ENCODE results near the gene SIRT6. TPM values are rescaled to one million over a fixed set of nuclear protein-coding genes. Genes with fewer than 3 reads are reported as not detected.
"Not testable (repeated sequence)": the region's sequence is repeated elsewhere in the genome, so short reads cannot be mapped to it uniquely, and the experiment has no call there.

SIRT6 gene
- total and polyA plus RNA-seq, 2 donors (not counting 3 experiments of a cell fraction or from before 2014, with no cell fraction given) = 26.9 to 36.6 TPM

GRCh38 chr19:4194353-4194752 is 12.0 kb upstream of the SIRT6 start:
- Histone ChIP-seq H3K4me3 (replicated peaks in 1 of 3; ENCODE audit: insufficient read depth in 1 of 3, low read depth in 1 of 3, low read length in 3 of 3) (no peak overlapping the region), H2AFZ (ENCODE audit: low read depth, low read length) (no peak overlapping the region), H3K36me3 (ENCODE audit: control insufficient read depth in 2 of 2, extremely low read depth in 1 of 2, insufficient read depth in 2 of 2, low read length in 2 of 2) (no peaks in the 10 kb centered on the region), H3K9me1 (replicated peaks; ENCODE audit: control insufficient read depth, extremely low read depth, insufficient read depth, low read length) (no peaks in the 10 kb centered on the region), H3K9me3 (replicated peaks; ENCODE audit: control insufficient read depth, insufficient read depth, low read length) (no peaks in the 10 kb centered on the region), H3K9ac (replicated peaks; ENCODE audit: extremely low read depth, insufficient read depth, low read length) (no peak overlapping the region), H3K4me1 (ENCODE audit: control insufficient read depth, extremely low read depth, insufficient read depth, low read length) (no peaks in the 10 kb centered on the region), H3K79me2 (ENCODE audit: control insufficient read depth, insufficient read depth, low read length) (no peaks in the 10 kb centered on the region), H4K20me1 (replicated peaks; ENCODE audit: control insufficient read depth, extremely low read depth, insufficient read depth, low read length) (no peaks in the 10 kb centered on the region), H3K4me2 (ENCODE audit: insufficient read depth, low read length) (no peak overlapping the region), H3K27me3 (ENCODE audit: control insufficient read depth in 2 of 2, insufficient read depth in 2 of 2, low read length in 2 of 2) (peaks cover 8 to 12% of the 10 kb centered on the region in 2 experiments), H3K27ac (ENCODE audit: insufficient read depth, low read depth, low read length) (no peak overlapping the region)
- CTCF ChIA-PET = no interaction called here
- FAIRE-seq (no peak), DNase-seq (ENCODE audit: low read depth, low spot score) (no peak)
- dilution Hi-C loops (cut with MboI; ENCODE audit: extremely low pct_ligation_motif_present, low sequenced_read_pairs) (no loop called here), intact Hi-C loops (cut with micrococcal nuclease) (no loop called here)
- POLR2A ChIA-PET = no interaction called here
- TF ChIP-seq POLR2AphosphoS5 (IDR thresholded peaks at IDR 0.05; ENCODE audit: insufficient read depth, low read depth, low read length) (no peak), GATA2 (IDR thresholded peaks at IDR 0.05; ENCODE audit: insufficient read depth, insufficient read length, low read depth, low read length) (no peak), POLR2A (IDR thresholded peaks at IDR 0.05; ENCODE audit: low read depth, low read length) (no peak), JUN (IDR thresholded peaks at IDR 0.05; ENCODE audit: borderline replicate concordance, insufficient read depth, insufficient read length, low read depth) (no peak), EZH2 (IDR thresholded peaks at IDR 0.05; ENCODE audit: borderline replicate concordance, low read depth, low read length, severe bottlenecking) (no peak), MYC (IDR thresholded peaks at IDR 0.05; ENCODE audit: low read depth, low read length) (no peak), FOS (IDR thresholded peaks at IDR 0.05; ENCODE audit: borderline replicate concordance, insufficient read depth, low read length) (no peak)
- TF ChIP-seq, protein P1, sequence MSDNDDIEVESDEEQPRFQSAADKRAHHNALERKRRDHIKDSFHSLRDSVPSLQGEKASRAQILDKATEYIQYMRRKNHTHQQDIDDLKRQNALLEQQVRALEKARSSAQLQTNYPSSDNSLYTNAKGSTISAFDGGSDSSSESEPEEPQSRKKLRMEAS (IDR thresholded peaks at IDR 0.05; ENCODE audit: insufficient read depth, insufficient read length) = no peak
- TF ChIP-seq, protein P2, sequence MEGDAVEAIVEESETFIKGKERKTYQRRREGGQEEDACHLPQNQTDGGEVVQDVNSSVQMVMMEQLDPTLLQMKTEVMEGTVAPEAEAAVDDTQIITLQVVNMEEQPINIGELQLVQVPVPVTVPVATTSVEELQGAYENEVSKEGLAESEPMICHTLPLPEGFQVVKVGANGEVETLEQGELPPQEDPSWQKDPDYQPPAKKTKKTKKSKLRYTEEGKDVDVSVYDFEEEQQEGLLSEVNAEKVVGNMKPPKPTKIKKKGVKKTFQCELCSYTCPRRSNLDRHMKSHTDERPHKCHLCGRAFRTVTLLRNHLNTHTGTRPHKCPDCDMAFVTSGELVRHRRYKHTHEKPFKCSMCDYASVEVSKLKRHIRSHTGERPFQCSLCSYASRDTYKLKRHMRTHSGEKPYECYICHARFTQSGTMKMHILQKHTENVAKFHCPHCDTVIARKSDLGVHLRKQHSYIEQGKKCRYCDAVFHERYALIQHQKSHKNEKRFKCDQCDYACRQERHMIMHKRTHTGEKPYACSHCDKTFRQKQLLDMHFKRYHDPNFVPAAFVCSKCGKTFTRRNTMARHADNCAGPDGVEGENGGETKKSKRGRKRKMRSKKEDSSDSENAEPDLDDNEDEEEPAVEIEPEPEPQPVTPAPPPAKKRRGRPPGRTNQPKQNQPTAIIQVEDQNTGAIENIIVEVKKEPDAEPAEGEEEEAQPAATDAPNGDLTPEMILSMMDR (IDR thresholded peaks at IDR 0.05; ENCODE audit: extremely low read depth in 1 of 2, insufficient read depth in 1 of 2, low read depth in 1 of 2, low read length in 2 of 2) = no peak
- BruUV-seq (replicated peaks) = no TSS peak

GRCh38 chr19:4192537-4192936 is 10.2 kb upstream of the SIRT6 start:
- not testable (repeated sequence) for H3K4me1 ChIP-seq (ENCODE audit: control insufficient read depth, extremely low read depth, insufficient read depth, low read length); FAIRE-seq
- CTCF ChIA-PET = interaction anchor here (1.5 kb wide), 2 partner anchors 19 to 53 kb away, joined by 4 to 9 read pairs; no protein-coding TSS in a partner anchor

More at GRCh38 chr19:4192537-4192936, 10.2 kb upstream of the SIRT6 start:
- H3K36me3 ChIP-seq (ENCODE audit: control insufficient read depth in 2 of 2, extremely low read depth in 1 of 2, insufficient read depth in 2 of 2, low read length in 2 of 2); H2AFZ ChIP-seq (ENCODE audit: low read depth, low read length); H3K9me3 ChIP-seq (replicated peaks; ENCODE audit: control insufficient read depth, insufficient read depth, low read length); H3K9me1 ChIP-seq (replicated peaks; ENCODE audit: control insufficient read depth, extremely low read depth, insufficient read depth, low read length); H3K4me2 ChIP-seq (ENCODE audit: insufficient read depth, low read length); intact Hi-C loops (cut with micrococcal nuclease); POLR2A ChIA-PET; H3K9ac ChIP-seq (replicated peaks; ENCODE audit: extremely low read depth, insufficient read depth, low read length); dilution Hi-C loops (cut with MboI; ENCODE audit: extremely low pct_ligation_motif_present, low sequenced_read_pairs); H3K27ac ChIP-seq (ENCODE audit: insufficient read depth, low read depth, low read length); BruUV-seq (replicated peaks); H4K20me1 ChIP-seq (replicated peaks; ENCODE audit: control insufficient read depth, extremely low read depth, insufficient read depth, low read length); H3K4me3 ChIP-seq (replicated peaks in 1 of 3; ENCODE audit: insufficient read depth in 1 of 3, low read depth in 1 of 3, low read length in 3 of 3); H3K79me2 ChIP-seq (ENCODE audit: control insufficient read depth, insufficient read depth, low read length); DNase-seq (ENCODE audit: low read depth, low spot score); H3K27me3 ChIP-seq (ENCODE audit: control insufficient read depth in 2 of 2, insufficient read depth in 2 of 2, low read length in 2 of 2): not testable (repeated sequence)

Measured in endothelial cell of umbilical vein (primary cell).